ENCODE data around the gene CARS2. TPM values are rescaled to one million over a fixed set of nuclear protein-coding genes. Genes with fewer than 3 reads are reported as not detected.

The CARS2 gene
- total RNA-seq, 1 donor from 2014 or later, result 36.0 TPM

GRCh38 chr13:110620596-110620995, 85.3 kb downstream of the CARS2 start:
- no peak for DNase-seq (ENCODE audit: low spot score)
- TF ChIP-seq CTCF (IDR thresholded peaks at IDR 0.05; ENCODE audit: unreplicated experiment), result no peak
- Mint-ChIP-seq H3K36me3 (ENCODE audit: low read depth, unreplicated experiment) (peaks cover 5% of the 10 kb centered on the region), H3K4me3 (ENCODE audit: unreplicated experiment) (no peak overlapping the region), H3K9me3 (ENCODE audit: unreplicated experiment) (no peaks in the 10 kb centered on the region), H3K27me3 (ENCODE audit: unreplicated experiment) (peaks cover 6% of the 10 kb centered on the region), H3K4me1 (ENCODE audit: unreplicated experiment) (peaks cover 10% of the 10 kb centered on the region), H3K27ac (ENCODE audit: unreplicated experiment) (no peak overlapping the region)

GRCh38 chr13:110618780-110619179, 87.1 kb downstream of the CARS2 start:
- Mint-ChIP-seq H3K27ac (ENCODE audit: unreplicated experiment) (no peak overlapping the region), H3K36me3 (ENCODE audit: low read depth, unreplicated experiment) (peaks cover 5% of the 10 kb centered on the region), H3K9me3 (ENCODE audit: unreplicated experiment) (no peaks in the 10 kb centered on the region), H3K4me1 (ENCODE audit: unreplicated experiment) (peaks cover 15% of the 10 kb centered on the region), H3K4me3 (ENCODE audit: unreplicated experiment) (no peak overlapping the region), H3K27me3 (ENCODE audit: unreplicated experiment) (peaks cover 9% of the 10 kb centered on the region)
- no peak for DNase-seq (ENCODE audit: low spot score)
- no peak for TF ChIP-seq CTCF (IDR thresholded peaks at IDR 0.05; ENCODE audit: unreplicated experiment)

- Mint-ChIP-seq H3K4me1 (ENCODE audit: unreplicated experiment) (peaks cover 15% of the 10 kb centered on the region), H3K4me3 (ENCODE audit: unreplicated experiment) (no peak overlapping the region), H3K27ac (ENCODE audit: unreplicated experiment) (no peak overlapping the region), H3K9me3 (ENCODE audit: unreplicated experiment) (no peaks in the 10 kb centered on the region), H3K36me3 (ENCODE audit: low read depth, unreplicated experiment) (peaks cover 5% of the 10 kb centered on the region), H3K27me3 (ENCODE audit: unreplicated experiment) (peaks cover 9% of the 10 kb centered on the region)
- no peak for TF ChIP-seq CTCF (IDR thresholded peaks at IDR 0.05; ENCODE audit: unreplicated experiment)
- no peak for DNase-seq (ENCODE audit: low spot score)
Measured at GRCh38 chr13:110618167-110618566, 87.7 kb downstream of the CARS2 start.

GRCh38 chr13:110617321-110618072, 88.4 kb downstream of the CARS2 start:
- no peak overlapping the region for H3K27ac Mint-ChIP-seq (ENCODE audit: unreplicated experiment)
- no peaks in the 10 kb centered on the region for H3K9me3 Mint-ChIP-seq (ENCODE audit: unreplicated experiment)
- no peaks in the 10 kb centered on the region for H3K36me3 Mint-ChIP-seq (ENCODE audit: low read depth, unreplicated experiment)
- H3K27me3 Mint-ChIP-seq (ENCODE audit: unreplicated experiment), result peaks cover 9% of the 10 kb centered on the region
- peaks cover 15% of the 10 kb centered on the region for H3K4me1 Mint-ChIP-seq (ENCODE audit: unreplicated experiment)
- TF ChIP-seq CTCF (IDR thresholded peaks at IDR 0.05; ENCODE audit: unreplicated experiment), result no peak
- no peak for DNase-seq (ENCODE audit: low spot score)
- H3K4me3 Mint-ChIP-seq (ENCODE audit: unreplicated experiment), result no peak overlapping the region

All from endothelial cell (in vitro differentiated cells).